H1 (cell line): Measurements from ENCODE around the gene GPC6. TPM values are rescaled to one million over a fixed set of nuclear protein-coding genes. Genes with fewer than 3 reads are reported as not detected.

Experiments
- CTCF ChIA-PET: fragments of 300-600 bp; sonication (Branson Sonifier 250); formaldehyde crosslinking; loops from one replicate; lab custom pipeline; 2021; ENCODE audit not compliant: partially characterized antibody; lab: Charles Lee
- POLR2A ChIA-PET: fragments of 300-600 bp; sonication (Branson Sonifier 250); formaldehyde crosslinking; loops from one replicate; lab custom pipeline; 2021; ENCODE audit warnings: inconsistent platforms; ENCODE audit not compliant: partially characterized antibody; lab: Charles Lee
- DNase-seq, 2 experiments: peaks; one replicate each; pipeline versions ENCODE4 v3.0.0 to v3.0.0-alpha.2; 2010 to 2022; ENCODE audit warnings: low spot score in 2 of 2, low read depth in 1 of 2, mixed read lengths in 1 of 2
- FAIRE-seq: peaks from 2 replicates; lab custom pipeline; 2011; peaks lifted over from hg19 to GRCh38; lab: Jason Lieb, UNC
- H2AFZ ChIP-seq: 2 replicates; pipeline ENCODE4 v1.8.1; 2012; ENCODE audit warnings: low read length, inconsistent platforms
- H2AK5ac ChIP-seq: 2 replicates; pipeline ENCODE4 v1.6.1; 2013; ENCODE audit warnings: low read depth, low read length
- H2BK120ac ChIP-seq: replicated peaks from 2 replicates; pipeline ENCODE3; 2013; ENCODE audit warnings: low read depth, low read length, inconsistent platforms
- H2BK12ac ChIP-seq: 2 replicates; pipeline ENCODE4 v1.6.1; 2013; ENCODE audit warnings: low read depth, low read length
- H2BK15ac ChIP-seq: 2 replicates; pipeline ENCODE4 v1.6.1; 2013; ENCODE audit warnings: low read length
- H2BK20ac ChIP-seq: 2 replicates; pipeline ENCODE4 v1.6.1; 2013; ENCODE audit warnings: low read length
- H2BK5ac ChIP-seq: 2 replicates; pipeline ENCODE4 v1.6.1; 2013; ENCODE audit warnings: low read depth, low read length
- H3K14ac ChIP-seq: 2 replicates; pipeline ENCODE4 v1.6.1; 2013; ENCODE audit warnings: inconsistent platforms; ENCODE audit not compliant: insufficient read length
- H3K18ac ChIP-seq: 2 replicates; pipeline ENCODE4 v1.6.1; 2013; ENCODE audit warnings: low read length; ENCODE audit errors: extremely low read depth
- H3K23ac ChIP-seq: 2 replicates; pipeline ENCODE4 v1.6.1; 2013; ENCODE audit warnings: inconsistent platforms; ENCODE audit not compliant: insufficient read length
- H3K23me2 ChIP-seq: 2 replicates; pipeline ENCODE4 v1.6.1; 2013; ENCODE audit warnings: low read depth, low read length
- H3K27ac ChIP-seq: 2 replicates; pipeline ENCODE4 v1.6.1; 2011; ENCODE audit warnings: low read depth, low read length, inconsistent platforms
- H3K27me3 ChIP-seq, 4 experiments: replicated peaks in 1 of 4; 1 replicate in 1 of 4; 2 replicates in 3 of 4; pipeline versions ENCODE4 v1.6.1 to v1.8.1; 2011 to 2013; ENCODE audit warnings: low read length in 3 of 4, mild to moderate bottlenecking in 3 of 4, inconsistent platforms in 2 of 4, mixed read lengths in 2 of 4, moderate library complexity in 1 of 4; ENCODE audit not compliant: control insufficient read depth in 3 of 4, insufficient read depth in 3 of 4; ENCODE audit errors: extremely low read depth in 1 of 4
- H3K36me3 ChIP-seq, 4 experiments: 2 replicates each; pipeline versions ENCODE4 v1.6.1 to v1.8.1; 2011 to 2013; ENCODE audit warnings: mild to moderate bottlenecking in 4 of 4, low read length in 3 of 4, moderate library complexity in 2 of 4, control low read depth in 1 of 4, inconsistent platforms in 1 of 4; ENCODE audit not compliant: insufficient read depth in 4 of 4, control insufficient read depth in 2 of 4
- H3K4ac ChIP-seq: replicated peaks from 2 replicates; pipeline ENCODE3; 2013; ENCODE audit warnings: low read length, low read depth, mixed read lengths, inconsistent platforms; ENCODE audit not compliant: insufficient read length
- H3K4me1 ChIP-seq, 4 experiments: replicated peaks in 1 of 4; 1 replicate in 1 of 4; 2 replicates in 3 of 4; pipeline versions ENCODE4 v1.6.1 to v1.8.1; 2011 to 2013; ENCODE audit warnings: low read length in 3 of 4, inconsistent platforms in 2 of 4, mixed read lengths in 1 of 4; ENCODE audit not compliant: insufficient read depth in 4 of 4, control insufficient read depth in 3 of 4
- H3K4me2 ChIP-seq, 2 experiments: 2 replicates each; pipeline versions ENCODE4 v1.6.1 to v1.8.1; 2011 to 2013; ENCODE audit warnings: low read depth in 2 of 2, low read length in 2 of 2, control low read depth in 1 of 2, inconsistent platforms in 1 of 2, mild to moderate bottlenecking in 1 of 2; ENCODE audit not compliant: insufficient read depth in 1 of 2
- H3K4me3 ChIP-seq, 4 experiments: fragments of 200-600, 300-600 bp in 1 of 4; sonication (generic), shearing (Covaris generic), sonication (Bioruptor Twin) in 1 of 4; 2 replicates each; pipeline versions ENCODE4 v1.5.1 to v1.8.1; 2011 to 2016; ENCODE audit warnings: low read length in 4 of 4, low read depth in 3 of 4, control low read depth in 2 of 4, inconsistent platforms in 2 of 4, mild to moderate bottlenecking in 2 of 4, mixed read lengths in 1 of 4, moderate library complexity in 1 of 4; ENCODE audit not compliant: insufficient read depth in 2 of 4; ENCODE audit errors: extremely low read depth in 1 of 4
- H3K56ac ChIP-seq: replicated peaks from 2 replicates; pipeline ENCODE3; 2013; ENCODE audit warnings: low read depth, mild to moderate bottlenecking, mixed read lengths, low read length, inconsistent platforms; ENCODE audit not compliant: insufficient read length
- H3K79me1 ChIP-seq: 2 replicates; pipeline ENCODE4 v1.6.1; 2013; ENCODE audit warnings: low read depth, low read length, control low read depth
- H3K79me2 ChIP-seq, 2 experiments: 2 replicates each; pipeline versions ENCODE4 v1.6.1 to v1.8.1; 2012 to 2013; ENCODE audit warnings: low read length in 2 of 2, mild to moderate bottlenecking in 2 of 2, inconsistent platforms in 1 of 2; ENCODE audit not compliant: insufficient read depth in 2 of 2, control insufficient read depth in 1 of 2
- H3K9ac ChIP-seq, 4 experiments: replicated peaks in 1 of 4; 1 replicate in 1 of 4; 2 replicates in 3 of 4; pipeline versions ENCODE4 v1.6.1 to v1.8.1; 2011 to 2013; ENCODE audit warnings: low read depth in 3 of 4, low read length in 3 of 4, control low read depth in 2 of 4, mild to moderate bottlenecking in 2 of 4, moderate library complexity in 2 of 4, inconsistent platforms in 1 of 4; ENCODE audit errors: extremely low read depth in 1 of 4
- H3K9me3 ChIP-seq, 2 experiments: 2 replicates each; pipeline versions ENCODE4 v1.6.1 to v1.8.1; 2012 to 2013; ENCODE audit warnings: mild to moderate bottlenecking in 2 of 2, moderate library complexity in 2 of 2, control low read depth in 1 of 2, inconsistent platforms in 1 of 2, low read depth in 1 of 2, low read length in 1 of 2, mixed read lengths in 1 of 2; ENCODE audit not compliant: insufficient read depth in 2 of 2
- H4K20me1 ChIP-seq, 2 experiments: replicated peaks in 1 of 2; 2 replicates each; pipeline versions ENCODE3 to v1.8.1; 2011 to 2013; ENCODE audit warnings: inconsistent platforms in 2 of 2, low read length in 2 of 2, mild to moderate bottlenecking in 1 of 2; ENCODE audit not compliant: insufficient read depth in 2 of 2, control insufficient read depth in 1 of 2
- H4K5ac ChIP-seq: 2 replicates; pipeline ENCODE4 v1.6.1; 2013; ENCODE audit warnings: low read length, low read depth, mixed read lengths, inconsistent platforms; ENCODE audit not compliant: insufficient read length
- H4K8ac ChIP-seq: 2 replicates; pipeline ENCODE4 v1.8.0; 2013; ENCODE audit warnings: mild to moderate bottlenecking, moderate library complexity, low read length, inconsistent platforms; ENCODE audit not compliant: insufficient read depth; ENCODE audit errors: extremely low read depth
- H4K91ac ChIP-seq: replicated peaks from 2 replicates; pipeline ENCODE3; 2013; ENCODE audit warnings: low read length, mixed read lengths, inconsistent platforms; ENCODE audit not compliant: insufficient read length
- RNF2 ChIP-seq: fragments of 200-900, 300-1000 bp; sonication (generic); IDR thresholded peaks from 2 replicates; pipeline ENCODE4 v1.7.1; 2016; ENCODE audit warnings: borderline replicate concordance, low read depth, mild to moderate bottlenecking, antibody characterized with exemption, low read length; ENCODE audit not compliant: poor library complexity, severe bottlenecking; ENCODE audit errors: missing control alignments
- polyA plus RNA-seq, 7 experiments: library from polyadenylated mRNA; depleted of rRNA in 3 of 7; stranded (reverse) in 5 of 7; unstranded in 2 of 7; fragments of >200 nt in 5 of 7; fragments of 200-250 nt in 2 of 7; gene quantifications; 1 replicate in 5 of 7; 2 replicates in 1 of 7; 4 replicates in 1 of 7; pipeline versions ENCODE4 v1.2.1 to v1.2.3, GENCODE V29; 2011 to 2013; ENCODE audit warnings: missing spikeins in 2 of 7, mixed read lengths in 2 of 7
- total RNA-seq: library from RNA; stranded (reverse); fragmentation: NEBNext Ultra II Directional; extraction: Animal tissue kit (Norgen Biotek cat#: 25700); gene quantifications from 2 replicates; pipeline ENCODE4 v1.2.1, GENCODE V29; 2021

GPC6 gene
- total and polyA plus RNA-seq, 2 of the 8 experiments (the other 6 are each of a cell fraction or from before 2014, with no cell fraction given), result 5.4 to 12.0 TPM

DNA sequence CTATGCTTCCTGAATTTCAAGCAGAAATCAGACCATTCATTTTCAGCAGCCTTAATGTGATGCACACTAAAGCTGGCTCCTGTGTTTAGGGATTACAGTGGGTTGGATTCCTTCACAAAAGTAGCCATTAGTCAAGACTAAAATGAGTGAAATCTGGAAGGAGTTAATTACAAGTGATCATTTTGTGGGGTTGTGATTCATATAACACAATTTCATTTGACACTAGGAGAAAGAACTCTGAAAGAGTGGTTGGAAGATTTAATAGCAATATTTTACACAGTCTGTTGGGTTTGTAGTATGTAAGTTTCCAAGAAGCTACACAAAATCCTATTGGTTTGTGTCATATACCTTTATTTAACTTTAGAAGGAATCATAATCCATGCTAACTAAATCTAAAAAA, 1015.9 kb downstream of the GPC6 start:
- FAIRE-seq (no peak), DNase-seq (no peak)
- H2BK20ac ChIP-seq, result no peak overlapping the region
- H2BK5ac ChIP-seq, result no peak overlapping the region
- no peak overlapping the region for H4K5ac ChIP-seq
- no peaks in the 10 kb centered on the region for H3K4me1 ChIP-seq
- no peak overlapping the region for H2BK12ac ChIP-seq
- H4K91ac ChIP-seq, result no peak overlapping the region
- no peak overlapping the region for H4K8ac ChIP-seq
- no peaks in the 10 kb centered on the region for H3K9me3 ChIP-seq
- no peaks in the 10 kb centered on the region for H3K23me2 ChIP-seq
- no peak overlapping the region for H3K4ac ChIP-seq
- H4K20me1 ChIP-seq, result no peaks in the 10 kb centered on the region
- no peak overlapping the region for H3K23ac ChIP-seq
- no peak overlapping the region for H3K27ac ChIP-seq
- H3K27me3 ChIP-seq, result no peaks in the 10 kb centered on the region
- CTCF ChIA-PET, result interaction anchor here (1.5 kb wide), 1 partner anchor 38 kb away, joined by 3 read pairs; no protein-coding TSS in a partner anchor
- H3K79me2 ChIP-seq, result no peaks in the 10 kb centered on the region
- no peak overlapping the region for H2BK120ac ChIP-seq
- POLR2A ChIA-PET, result no interaction called here
- no peak overlapping the region for H2BK15ac ChIP-seq
- H3K4me3 ChIP-seq, result no peak overlapping the region
- H3K18ac ChIP-seq, result no peak overlapping the region
- no peak overlapping the region for H3K56ac ChIP-seq
- H3K4me2 ChIP-seq, result no peak overlapping the region
- no peaks in the 10 kb centered on the region for H3K79me1 ChIP-seq
- H2AFZ ChIP-seq, result no peak overlapping the region
- no peaks in the 10 kb centered on the region for H3K36me3 ChIP-seq
- H2AK5ac ChIP-seq, result no peak overlapping the region
- no peak for TF ChIP-seq RNF2
- no peak overlapping the region for H3K14ac ChIP-seq
- no peak overlapping the region for H3K9ac ChIP-seq
